HG03460 (cell line): Measurements from ENCODE around the gene EGLN2.
"Not testable (repeated sequence)": the region's sequence is repeated elsewhere in the genome, so short reads cannot be mapped to it uniquely, and the experiment has no call there.

Experiments
- ATAC-seq: cut with Tn5 transposase; IDR thresholded peaks from one replicate; pipeline ENCODE4 v1.9.1; 2021; ENCODE audit not compliant: unreplicated experiment

The EGLN2 gene

GRCh38 chr19:40815223-40815622, 16.2 kb downstream of the EGLN2 start:
- no peak for ATAC-seq

- ATAC-seq = peak; percentile 60
These were observed 19.7 kb downstream of the EGLN2 start for GRCh38 chr19:40818480-40819399.

GRCh38 chr19:40819479-40820234, 20.7 kb downstream of the EGLN2 start:
- ATAC-seq = not testable (repeated sequence)

GRCh38 chr19:40822161-40822560, 23.2 kb downstream of the EGLN2 start:
- ATAC-seq = no peak

- not testable (repeated sequence) for ATAC-seq
These were observed 23.9 kb downstream of the EGLN2 start for GRCh38 chr19:40822704-40823553.

GRCh38 chr19:40824916-40825315, 25.9 kb downstream of the EGLN2 start:
- ATAC-seq = not testable (repeated sequence)

GRCh38 chr19:40825460-40826095, 26.6 kb downstream of the EGLN2 start:
- not testable (repeated sequence) for ATAC-seq

GRCh38 chr19:40826312-40826698, 27.3 kb downstream of the EGLN2 start:
- ATAC-seq = not testable (repeated sequence)

GRCh38 chr19:40826699-40827385, 27.9 kb downstream of the EGLN2 start:
- not testable (repeated sequence) for ATAC-seq

GRCh38 chr19:40827386-40828247, 28.6 kb downstream of the EGLN2 start:
- ATAC-seq = no peak

GRCh38 chr19:40829205-40829604, 30.2 kb downstream of the EGLN2 start:
- no peak for ATAC-seq

- not testable (repeated sequence) for ATAC-seq
These were observed 31.8 kb downstream of the EGLN2 start for GRCh38 chr19:40830741-40831140.

- ATAC-seq = no peak
These were observed 32.8 kb downstream of the EGLN2 start for GRCh38 chr19:40831502-40832430.

- not testable (repeated sequence) for ATAC-seq
These were observed 33.4 kb downstream of the EGLN2 start for GRCh38 chr19:40832431-40832790.

GRCh38 chr19:40833728-40834533, 34.9 kb downstream of the EGLN2 start:
- not testable (repeated sequence) for ATAC-seq

GRCh38 chr19:40836754-40837429, 37.9 kb downstream of the EGLN2 start:
- ATAC-seq = no peak

- not testable (repeated sequence) for ATAC-seq
These were observed 39.5 kb downstream of the EGLN2 start for GRCh38 chr19:40838477-40838876.
